Stomach smooth muscle (tissue), 2 donors: ENCODE results near the gene GPSM1.

Source experiments
- H3K27ac ChIP-seq: one replicate; pipeline ENCODE4 v1.7.0; 2013; ENCODE audit warnings: mild to moderate bottlenecking, low read length, inconsistent platforms
- H3K27me3 ChIP-seq, 2 donors: one replicate each; pipeline ENCODE4 v1.7.0; 2013; ENCODE audit warnings: low read length in 2 of 2; ENCODE audit not compliant: insufficient read depth in 2 of 2, control insufficient read depth in 1 of 2
- H3K36me3 ChIP-seq, 2 donors: one replicate each; pipeline ENCODE4 v1.7.0; 2013; ENCODE audit warnings: low read length in 2 of 2; ENCODE audit not compliant: control insufficient read depth in 2 of 2, insufficient read depth in 2 of 2
- H3K4me1 ChIP-seq: one replicate; pipeline ENCODE4 v1.7.0; 2013; ENCODE audit warnings: low read length; ENCODE audit not compliant: control insufficient read depth, insufficient read depth
- H3K4me3 ChIP-seq, 2 donors: one replicate each; pipeline ENCODE4 v1.7.0; 2013; ENCODE audit warnings: low read length in 2 of 2
- H3K9ac ChIP-seq, 2 donors: one replicate each; pipeline ENCODE4 v1.7.0; 2013; ENCODE audit warnings: low read length in 2 of 2, mild to moderate bottlenecking in 1 of 2
- H3K9me3 ChIP-seq, 2 donors: one replicate each; pipeline ENCODE4 v1.7.0; 2013; ENCODE audit warnings: low read length in 2 of 2; ENCODE audit not compliant: control insufficient read depth in 2 of 2
- donor health status: healthy.
- donor health status: Pancreatic carcinoma.

The GPSM1 gene

DNA sequence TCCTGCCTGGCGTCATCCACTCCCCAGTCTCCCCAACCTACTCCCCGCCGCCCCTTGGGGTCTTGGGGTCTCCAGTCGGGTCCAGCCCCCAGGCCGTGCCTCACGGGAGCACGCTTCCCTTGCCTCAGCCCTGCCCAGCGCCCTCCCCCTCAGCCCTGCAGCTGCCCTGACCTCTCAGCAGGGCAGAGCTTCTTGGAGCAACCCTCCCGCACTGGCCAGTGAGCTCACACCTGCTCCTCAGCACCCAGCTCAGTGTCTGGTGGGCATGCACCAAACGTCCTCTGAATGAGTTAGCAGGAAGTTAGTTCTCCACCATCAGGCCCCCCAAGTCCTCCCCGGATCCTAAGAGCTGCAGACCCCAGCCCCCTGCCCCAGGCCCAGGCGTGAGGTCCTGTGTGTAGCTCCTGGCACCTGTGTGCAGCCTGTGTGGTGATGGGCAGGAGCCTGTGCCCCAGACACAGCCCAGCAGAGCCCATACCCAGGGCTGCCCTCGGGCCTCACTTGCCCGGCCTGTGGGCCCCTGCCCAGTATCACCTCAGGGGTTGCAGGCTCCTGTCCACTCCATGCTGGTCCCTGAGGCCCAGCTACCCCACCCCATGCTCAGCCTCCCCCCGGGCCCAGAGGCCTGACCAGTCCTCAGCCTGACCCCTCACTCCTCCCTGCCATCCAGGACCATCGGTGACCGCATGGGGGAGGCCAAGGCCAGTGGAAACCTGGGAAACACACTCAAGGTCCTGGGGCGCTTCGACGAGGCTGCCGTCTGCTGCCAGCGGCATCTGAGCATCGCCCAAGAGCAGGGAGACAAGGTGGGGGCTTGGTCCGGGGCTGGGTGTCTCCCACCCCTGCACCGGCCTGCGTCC is 8.2 kb downstream of the GPSM1 start:
- Histone ChIP-seq H3K4me3 (no peak overlapping the region), H3K27me3 (no peaks in the 10 kb centered on the region), H3K9ac (no peak overlapping the region), H3K27ac (no peak overlapping the region), H3K4me1 (no peaks in the 10 kb centered on the region), H3K36me3 (peaks cover 0 to 2% of the 10 kb centered on the region in 2 donors), H3K9me3 (no peaks in the 10 kb centered on the region)

DNA sequence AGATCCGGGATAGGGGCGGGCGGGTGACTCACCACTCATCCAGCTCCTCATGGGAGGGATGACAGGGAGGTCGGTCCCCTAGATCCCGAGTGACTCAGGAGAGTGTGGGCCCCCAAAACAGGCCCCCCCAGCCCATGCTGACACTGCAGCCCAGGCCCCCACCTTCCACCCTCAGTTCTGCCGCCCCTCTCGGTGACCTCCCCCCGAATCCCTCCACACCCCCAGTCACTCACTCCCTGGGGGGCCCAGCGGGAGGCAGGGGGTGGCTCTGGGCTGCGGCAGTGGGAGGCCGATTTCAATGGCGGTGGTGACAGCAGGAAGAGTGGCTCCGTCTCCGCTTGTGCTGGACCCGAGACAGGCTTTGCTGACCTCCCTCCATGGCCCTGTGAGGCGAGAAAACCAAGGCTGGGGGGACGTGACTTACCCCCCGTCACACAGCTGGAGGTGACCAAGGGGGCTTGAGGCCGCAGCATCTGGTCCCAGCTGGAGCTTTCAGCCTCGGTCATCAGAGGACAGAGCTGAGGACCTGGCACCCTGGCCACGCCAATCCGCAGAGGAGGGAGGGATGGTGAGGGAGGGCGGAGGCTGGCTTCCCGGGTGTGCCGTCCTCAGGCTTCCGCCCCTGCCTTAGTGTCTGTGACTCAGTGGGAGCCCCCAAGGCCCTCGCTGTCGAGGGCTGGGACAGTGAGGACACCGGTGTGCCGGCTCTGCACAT is 9.0 kb downstream of the GPSM1 start:
- no peak overlapping the region for H3K4me3 ChIP-seq
- no peaks in the 10 kb centered on the region for H3K4me1 ChIP-seq
- no peaks in the 10 kb centered on the region for H3K9me3 ChIP-seq
- H3K27ac ChIP-seq: no peak overlapping the region
- H3K27me3 ChIP-seq: no peaks in the 10 kb centered on the region
- H3K9ac ChIP-seq: no peak overlapping the region
- peaks cover 0 to 2% of the 10 kb centered on the region in 2 donors for H3K36me3 ChIP-seq

DNA sequence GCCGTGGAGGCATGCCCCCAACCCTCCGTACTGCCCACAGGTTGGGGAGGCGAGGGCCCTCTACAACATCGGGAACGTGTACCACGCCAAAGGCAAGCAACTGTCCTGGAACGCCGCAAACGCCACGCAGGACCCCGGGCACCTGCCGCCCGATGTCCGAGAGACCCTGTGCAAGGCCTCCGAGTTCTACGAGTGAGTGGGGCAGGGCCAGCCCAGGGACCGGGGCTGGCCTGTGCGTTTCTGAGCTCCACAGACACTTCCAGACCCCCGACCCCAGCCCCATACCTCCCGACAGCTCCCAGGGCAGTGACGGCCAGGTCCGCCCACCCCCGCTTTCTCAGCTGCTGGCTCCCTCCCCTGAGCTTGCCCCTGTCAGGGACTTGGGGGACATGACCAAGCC is 9.5 kb downstream of the GPSM1 start:
- no peak overlapping the region for H3K4me3 ChIP-seq

DNA sequence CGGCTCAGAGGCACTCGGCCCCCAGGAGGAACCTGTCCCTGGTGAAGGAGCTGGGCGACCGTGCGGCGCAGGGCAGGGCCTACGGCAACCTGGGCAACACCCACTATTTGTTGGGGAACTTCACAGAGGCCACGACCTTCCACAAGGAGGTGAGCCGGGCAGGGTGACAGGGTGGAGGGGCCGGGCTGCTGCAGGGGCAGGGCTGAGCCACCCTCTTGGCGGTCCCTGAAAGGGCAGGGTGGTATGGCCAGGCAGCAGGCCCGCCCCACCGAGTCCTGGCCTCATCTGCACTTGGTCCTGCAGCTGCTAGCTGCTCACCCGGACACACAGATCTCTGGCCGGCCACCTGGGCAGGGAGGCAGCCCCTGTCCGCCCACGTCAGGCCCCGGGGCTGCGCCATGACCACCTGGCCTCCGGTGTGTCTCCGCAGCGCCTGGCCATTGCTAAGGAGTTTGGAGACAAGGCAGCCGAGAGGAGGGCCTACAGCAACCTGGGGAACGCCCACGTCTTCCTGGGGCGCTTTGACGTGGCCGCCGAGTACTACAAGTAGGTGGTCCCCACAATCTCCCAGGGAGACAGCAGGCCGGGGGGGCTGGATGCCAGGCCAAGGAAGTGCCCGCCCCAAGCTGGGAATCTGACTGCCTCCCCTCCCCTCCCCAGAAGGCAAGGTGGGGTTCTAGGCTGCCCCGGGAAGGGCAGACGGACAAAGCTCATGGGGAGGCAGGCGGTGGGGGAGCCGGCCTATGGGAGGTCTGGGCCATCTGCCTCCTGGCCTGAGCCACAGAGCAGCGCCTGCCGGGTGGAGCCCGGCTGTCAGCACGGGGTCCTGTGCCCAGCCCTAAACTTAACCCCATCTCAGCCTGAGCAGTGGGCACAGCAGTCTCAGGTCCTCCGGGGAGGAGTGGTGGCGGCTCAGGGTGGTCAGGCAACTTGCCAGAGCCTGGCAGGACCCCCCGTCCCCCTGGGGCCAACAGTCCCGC is 10.4 kb downstream of the GPSM1 start:
- Histone ChIP-seq H3K9me3 (no peaks in the 10 kb centered on the region), H3K4me3 (no peak overlapping the region), H3K27me3 (no peaks in the 10 kb centered on the region), H3K4me1 (peaks cover 9% of the 10 kb centered on the region), H3K9ac (no peak overlapping the region), H3K36me3 (peaks cover 0 to 2% of the 10 kb centered on the region in 2 donors), H3K27ac (no peak overlapping the region)

More for the DNA sequence above, 9.5 kb downstream of the GPSM1 start:
- no peaks in the 10 kb centered on the region for H3K27me3 ChIP-seq
- peaks cover 2% of the 10 kb centered on the region for H3K4me1 ChIP-seq
- H3K27ac ChIP-seq: no peak overlapping the region
- peaks cover 0 to 2% of the 10 kb centered on the region in 2 donors for H3K36me3 ChIP-seq
- no peak overlapping the region for H3K9ac ChIP-seq
- H3K9me3 ChIP-seq: no peaks in the 10 kb centered on the region

DNA sequence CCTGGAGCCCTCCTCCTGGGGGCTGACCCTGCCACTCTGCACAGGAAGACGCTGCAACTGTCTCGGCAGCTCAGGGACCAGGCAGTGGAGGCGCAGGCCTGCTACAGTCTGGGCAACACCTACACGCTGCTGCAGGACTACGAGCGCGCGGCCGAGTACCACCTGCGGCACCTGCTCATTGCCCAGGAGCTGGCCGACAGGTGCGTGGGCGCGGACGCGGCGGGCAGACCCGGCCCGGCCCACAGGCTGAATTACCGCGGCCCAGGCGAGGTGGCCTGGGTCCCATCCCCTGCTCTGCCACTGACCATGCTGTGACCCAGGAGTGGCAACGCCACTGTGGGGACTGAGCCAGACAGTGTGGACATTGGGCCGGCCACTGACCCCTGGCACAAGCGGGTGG is 11.2 kb downstream of the GPSM1 start:
- no peaks in the 10 kb centered on the region for H3K9me3 ChIP-seq
- H3K4me3 ChIP-seq: no peak overlapping the region
- no peak overlapping the region for H3K9ac ChIP-seq
- H3K27me3 ChIP-seq: no peaks in the 10 kb centered on the region
- H3K27ac ChIP-seq: no peak overlapping the region
- peaks cover 0 to 2% of the 10 kb centered on the region in 2 donors for H3K36me3 ChIP-seq
- H3K4me1 ChIP-seq: peaks cover 15% of the 10 kb centered on the region

DNA sequence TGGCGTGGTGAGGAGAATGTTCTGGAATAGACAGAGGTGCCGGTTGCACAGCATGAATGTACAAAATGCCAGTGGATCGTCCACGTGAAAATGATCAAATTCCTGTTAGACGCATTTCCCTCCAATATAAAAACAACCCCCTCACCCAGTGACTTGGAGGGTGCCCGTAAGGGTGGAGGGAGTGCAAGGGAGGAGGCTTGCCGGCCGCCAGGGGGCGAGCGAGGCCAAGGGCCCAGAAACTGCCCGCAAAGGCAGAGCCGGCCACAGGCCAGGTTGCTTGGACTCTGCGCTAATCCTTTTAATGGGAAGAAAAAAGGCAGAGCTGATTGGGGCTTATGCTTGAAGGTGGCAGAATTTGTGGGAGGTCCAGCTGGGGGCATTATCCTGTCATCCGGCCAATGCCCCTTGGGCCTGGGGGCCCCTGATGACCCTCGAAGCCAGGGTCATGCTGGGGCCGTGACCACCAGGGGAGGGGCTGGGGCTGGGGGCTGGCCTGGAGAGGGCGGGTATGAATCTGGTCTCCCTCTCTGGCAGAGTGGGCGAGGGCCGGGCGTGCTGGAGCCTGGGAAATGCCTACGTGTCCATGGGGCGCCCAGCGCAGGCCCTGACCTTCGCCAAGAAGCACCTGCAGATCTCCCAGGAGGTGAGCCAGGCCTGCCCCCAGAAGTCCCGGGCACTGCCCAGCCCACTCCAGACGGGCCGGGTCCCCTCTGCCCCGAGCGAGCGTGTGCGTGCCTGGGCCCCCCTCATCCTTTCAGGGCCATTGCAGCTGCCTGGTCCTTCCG is 12.0 kb downstream of the GPSM1 start:
- peaks cover 15% of the 10 kb centered on the region for H3K4me1 ChIP-seq
- H3K36me3 ChIP-seq: peaks cover 0 to 2% of the 10 kb centered on the region in 2 donors
- no peak overlapping the region for H3K4me3 ChIP-seq
- no peak overlapping the region for H3K9ac ChIP-seq
- H3K27ac ChIP-seq: no peak overlapping the region
- no peaks in the 10 kb centered on the region for H3K9me3 ChIP-seq
- no peaks in the 10 kb centered on the region for H3K27me3 ChIP-seq

DNA sequence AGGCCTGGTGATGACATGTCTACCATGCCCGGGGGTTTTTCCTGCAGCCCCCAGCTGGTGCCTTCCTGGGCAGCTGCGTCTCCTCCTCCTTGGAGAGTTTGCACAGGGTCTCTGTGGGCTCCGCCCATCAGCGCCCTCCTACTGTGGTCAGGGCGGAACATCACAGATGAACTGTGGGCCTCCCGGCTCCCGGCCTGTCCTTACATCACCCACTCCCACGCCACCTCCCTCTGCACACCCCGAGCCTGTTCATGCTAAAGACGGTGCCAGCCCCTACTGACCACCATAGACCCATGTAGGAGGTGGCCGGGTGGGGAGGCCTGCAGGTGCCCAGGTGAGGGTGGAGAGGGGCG is 12.6 kb downstream of the GPSM1 start:
- H3K36me3 ChIP-seq: peaks cover 0 to 2% of the 10 kb centered on the region in 2 donors
- no peaks in the 10 kb centered on the region for H3K9me3 ChIP-seq
- no peak overlapping the region for H3K9ac ChIP-seq
- H3K4me1 ChIP-seq: peaks cover 18% of the 10 kb centered on the region
- H3K27ac ChIP-seq: no peak overlapping the region
- H3K4me3 ChIP-seq: no peak overlapping the region
- no peaks in the 10 kb centered on the region for H3K27me3 ChIP-seq

DNA sequence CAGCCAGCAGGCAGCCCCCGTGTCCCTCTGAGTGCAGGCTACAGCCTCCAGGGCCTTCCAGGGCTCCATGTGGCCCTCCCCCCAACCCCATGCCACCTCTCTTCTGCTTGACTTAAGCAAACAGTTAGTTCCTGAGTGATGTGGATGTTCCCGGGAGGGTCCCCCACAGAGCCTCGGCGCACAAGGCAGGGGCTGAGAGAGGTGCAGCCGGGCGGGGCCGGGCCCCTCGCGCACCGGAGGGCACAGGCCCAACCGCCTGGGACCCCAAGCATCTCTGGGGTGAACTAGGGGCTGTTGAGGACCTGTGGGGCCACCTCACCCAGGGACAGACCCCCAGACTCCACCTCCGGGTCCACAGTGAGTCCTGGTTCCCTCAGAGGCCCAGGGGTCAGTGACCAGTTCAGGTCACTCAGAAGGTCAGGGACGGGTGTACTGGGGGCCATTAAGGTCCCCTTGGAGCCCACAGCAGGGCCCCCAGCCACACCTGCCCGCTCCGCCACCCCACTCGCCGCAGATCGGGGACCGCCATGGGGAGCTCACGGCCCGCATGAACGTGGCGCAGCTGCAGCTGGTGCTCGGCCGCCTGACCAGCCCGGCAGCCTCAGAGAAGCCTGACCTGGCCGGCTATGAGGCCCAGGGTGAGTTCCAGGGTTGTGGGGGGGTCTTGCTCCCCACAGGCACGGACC is 13.2 kb downstream of the GPSM1 start:
- peaks cover 0 to 2% of the 10 kb centered on the region in 2 donors for H3K36me3 ChIP-seq
- no peaks in the 10 kb centered on the region for H3K27me3 ChIP-seq
- H3K4me3 ChIP-seq: no peak overlapping the region
- no peaks in the 10 kb centered on the region for H3K9me3 ChIP-seq
- peaks cover 18% of the 10 kb centered on the region for H3K4me1 ChIP-seq
- no peak overlapping the region for H3K27ac ChIP-seq
- no peak overlapping the region for H3K9ac ChIP-seq

DNA sequence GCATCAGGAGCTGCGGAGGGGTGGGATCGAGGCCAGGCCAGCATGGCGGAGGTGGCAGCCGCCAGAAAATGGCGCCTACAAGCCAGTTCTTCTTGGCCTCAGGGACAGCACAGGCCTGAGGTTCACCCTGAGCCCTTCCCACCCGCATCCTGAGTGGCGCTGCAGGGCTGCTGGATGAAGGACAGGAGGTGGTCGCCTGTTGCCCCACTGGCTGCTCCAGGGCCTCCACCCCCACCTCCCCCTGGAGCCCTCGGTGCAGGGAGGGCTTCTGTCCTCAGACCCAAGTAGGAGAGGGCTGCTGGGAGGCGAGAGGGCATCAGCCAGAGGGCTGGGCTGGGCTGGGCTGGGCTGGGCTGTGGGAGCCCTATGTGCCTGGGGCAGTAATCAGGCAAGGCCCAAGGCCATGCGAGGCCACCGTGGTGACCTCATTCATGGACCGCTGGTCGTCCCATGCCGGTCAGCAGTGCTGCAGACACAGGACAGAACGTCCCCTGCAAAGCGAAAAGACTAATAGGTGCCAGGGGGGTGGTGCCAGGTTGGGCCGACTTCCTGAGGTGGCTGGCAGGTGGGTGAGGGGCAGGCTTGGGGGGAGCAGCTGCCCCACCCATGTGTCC is 13.8 kb downstream of the GPSM1 start:
- H3K27me3 ChIP-seq: no peaks in the 10 kb centered on the region
- H3K9ac ChIP-seq: no peak overlapping the region
- no peaks in the 10 kb centered on the region for H3K9me3 ChIP-seq
- H3K36me3 ChIP-seq: peaks cover 0 to 2% of the 10 kb centered on the region in 2 donors
- H3K27ac ChIP-seq: no peak overlapping the region
- peaks cover 22% of the 10 kb centered on the region for H3K4me1 ChIP-seq
- no peak overlapping the region for H3K4me3 ChIP-seq
